Suprapubic skin (tissue), 4 donors: ENCODE data around the gene TMEM167A.

Experiments
- EP300 ChIP-seq: sonication (generic); formaldehyde crosslinking; IDR thresholded peaks from one replicate; pipeline ENCODE4 v1.6.1; 2017; ENCODE audit warnings: antibody characterized with exemption
- POLR2A ChIP-seq, 2 donors: fragments of 450-650 bp; IDR thresholded peaks; one replicate each; pipeline ENCODE4 v1.6.1; 2017; ENCODE audit warnings: antibody characterized with exemption in 2 of 2, mild to moderate bottlenecking in 2 of 2, moderate library complexity in 2 of 2
- POLR2AphosphoS5 ChIP-seq, 3 donors: sonication (generic); formaldehyde crosslinking; IDR thresholded peaks; one replicate each; pipeline ENCODE4 v1.6.1; 2017; ENCODE audit warnings: antibody characterized with exemption in 3 of 3
- TF ChIP-seq, protein P1 (sequence below), 2 donors: fragments of 200-600 bp in 1 of 2; fragments of 450-650 bp in 1 of 2; sonication (generic) in 1 of 2; IDR thresholded peaks; one replicate each; pipeline ENCODE4 v1.5.1; 2016 to 2019; ENCODE audit warnings: antibody characterized with exemption in 2 of 2, mild to moderate bottlenecking in 1 of 2, moderate library complexity in 1 of 2

GRCh38 chr5:83109380-83109779 is 32.2 kb upstream of the TMEM167A start:
- TF ChIP-seq, protein P1, sequence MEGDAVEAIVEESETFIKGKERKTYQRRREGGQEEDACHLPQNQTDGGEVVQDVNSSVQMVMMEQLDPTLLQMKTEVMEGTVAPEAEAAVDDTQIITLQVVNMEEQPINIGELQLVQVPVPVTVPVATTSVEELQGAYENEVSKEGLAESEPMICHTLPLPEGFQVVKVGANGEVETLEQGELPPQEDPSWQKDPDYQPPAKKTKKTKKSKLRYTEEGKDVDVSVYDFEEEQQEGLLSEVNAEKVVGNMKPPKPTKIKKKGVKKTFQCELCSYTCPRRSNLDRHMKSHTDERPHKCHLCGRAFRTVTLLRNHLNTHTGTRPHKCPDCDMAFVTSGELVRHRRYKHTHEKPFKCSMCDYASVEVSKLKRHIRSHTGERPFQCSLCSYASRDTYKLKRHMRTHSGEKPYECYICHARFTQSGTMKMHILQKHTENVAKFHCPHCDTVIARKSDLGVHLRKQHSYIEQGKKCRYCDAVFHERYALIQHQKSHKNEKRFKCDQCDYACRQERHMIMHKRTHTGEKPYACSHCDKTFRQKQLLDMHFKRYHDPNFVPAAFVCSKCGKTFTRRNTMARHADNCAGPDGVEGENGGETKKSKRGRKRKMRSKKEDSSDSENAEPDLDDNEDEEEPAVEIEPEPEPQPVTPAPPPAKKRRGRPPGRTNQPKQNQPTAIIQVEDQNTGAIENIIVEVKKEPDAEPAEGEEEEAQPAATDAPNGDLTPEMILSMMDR (IDR thresholded peaks at IDR 0.05) = no peak
- TF ChIP-seq POLR2A (IDR thresholded peaks at IDR 0.05) = no peak
- TF ChIP-seq EP300 = no peak
- no peak for TF ChIP-seq POLR2AphosphoS5 (IDR thresholded peaks at IDR 0.05)
